ENCODE measurements around the gene ADAMTS9. TPM values are rescaled to one million over a fixed set of nuclear protein-coding genes. Genes with fewer than 3 reads are reported as not detected.

The ADAMTS9 gene
- total RNA-seq, 3 donors from 2014 or later (not counting 1 experiment from before 2014, with no cell fraction given), result not detected

GRCh38 chr3:64717872-64718613, 30.2 kb upstream of the ADAMTS9 start:
- no peak for ATAC-seq
- Histone ChIP-seq H3K4me3 (ENCODE audit: low read length) (no peak overlapping the region), H3K9me3 (ENCODE audit: control insufficient read depth, insufficient read depth, low read length) (no peaks in the 10 kb centered on the region), H3K36me3 (ENCODE audit: control insufficient read depth, insufficient read depth, low read length) (no peaks in the 10 kb centered on the region), H3K27ac (ENCODE audit: low read length) (no peak overlapping the region), H3K27me3 (ENCODE audit: control insufficient read depth, insufficient read depth, low read length) (no peaks in the 10 kb centered on the region), H3K4me1 (ENCODE audit: control insufficient read depth, insufficient read depth, low read length) (no peaks in the 10 kb centered on the region)
- H3K27me3 Mint-ChIP-seq (ENCODE audit: low read depth in 2 of 2), result no peaks in the 10 kb centered on the region
- WGBS (ENCODE audit: insufficient coverage), result 73% methylated on average over 4 of the region's 5 CpGs
- intact Hi-C loops (cut with micrococcal nuclease), result no loop called here
- no peak overlapping the region for H3K4me3 Mint-ChIP-seq
- peaks cover 4 to 5% of the 10 kb centered on the region in 2 donors for H3K9me3 Mint-ChIP-seq
- TF ChIP-seq, protein P1, sequence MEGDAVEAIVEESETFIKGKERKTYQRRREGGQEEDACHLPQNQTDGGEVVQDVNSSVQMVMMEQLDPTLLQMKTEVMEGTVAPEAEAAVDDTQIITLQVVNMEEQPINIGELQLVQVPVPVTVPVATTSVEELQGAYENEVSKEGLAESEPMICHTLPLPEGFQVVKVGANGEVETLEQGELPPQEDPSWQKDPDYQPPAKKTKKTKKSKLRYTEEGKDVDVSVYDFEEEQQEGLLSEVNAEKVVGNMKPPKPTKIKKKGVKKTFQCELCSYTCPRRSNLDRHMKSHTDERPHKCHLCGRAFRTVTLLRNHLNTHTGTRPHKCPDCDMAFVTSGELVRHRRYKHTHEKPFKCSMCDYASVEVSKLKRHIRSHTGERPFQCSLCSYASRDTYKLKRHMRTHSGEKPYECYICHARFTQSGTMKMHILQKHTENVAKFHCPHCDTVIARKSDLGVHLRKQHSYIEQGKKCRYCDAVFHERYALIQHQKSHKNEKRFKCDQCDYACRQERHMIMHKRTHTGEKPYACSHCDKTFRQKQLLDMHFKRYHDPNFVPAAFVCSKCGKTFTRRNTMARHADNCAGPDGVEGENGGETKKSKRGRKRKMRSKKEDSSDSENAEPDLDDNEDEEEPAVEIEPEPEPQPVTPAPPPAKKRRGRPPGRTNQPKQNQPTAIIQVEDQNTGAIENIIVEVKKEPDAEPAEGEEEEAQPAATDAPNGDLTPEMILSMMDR (IDR thresholded peaks at IDR 0.05), result no peak
- DNase-seq, result no peak
- H3K27ac Mint-ChIP-seq, result no peak overlapping the region
- H3K4me1 Mint-ChIP-seq, result no peaks in the 10 kb centered on the region
- H3K36me3 Mint-ChIP-seq, result no peaks in the 10 kb centered on the region

- DNase-seq (no peak), ATAC-seq (no peak)
- Histone ChIP-seq H3K4me3 (ENCODE audit: low read length) (no peak overlapping the region), H3K27ac (ENCODE audit: low read length) (no peak overlapping the region), H3K9me3 (ENCODE audit: control insufficient read depth, insufficient read depth, low read length) (no peaks in the 10 kb centered on the region), H3K4me1 (ENCODE audit: control insufficient read depth, insufficient read depth, low read length) (no peaks in the 10 kb centered on the region), H3K36me3 (ENCODE audit: control insufficient read depth, insufficient read depth, low read length) (no peaks in the 10 kb centered on the region), H3K27me3 (ENCODE audit: control insufficient read depth, insufficient read depth, low read length) (no peaks in the 10 kb centered on the region)
- H3K9me3 Mint-ChIP-seq, result peaks cover 4 to 9% of the 10 kb centered on the region in 2 donors
- intact Hi-C loops (cut with micrococcal nuclease), result no loop called here
- H3K27ac Mint-ChIP-seq, result no peak overlapping the region
- TF ChIP-seq, protein P1 (IDR thresholded peaks at IDR 0.05), result no peak
- H3K36me3 Mint-ChIP-seq, result no peaks in the 10 kb centered on the region
- 92% methylated on average over 3 of the region's 3 CpGs for WGBS (ENCODE audit: insufficient coverage)
- H3K4me3 Mint-ChIP-seq, result no peak overlapping the region
- H3K27me3 Mint-ChIP-seq (ENCODE audit: low read depth in 2 of 2), result no peaks in the 10 kb centered on the region
- H3K4me1 Mint-ChIP-seq, result no peaks in the 10 kb centered on the region
Measured at GRCh38 chr3:64717411-64717810, 29.6 kb upstream of the ADAMTS9 start.

DNA sequence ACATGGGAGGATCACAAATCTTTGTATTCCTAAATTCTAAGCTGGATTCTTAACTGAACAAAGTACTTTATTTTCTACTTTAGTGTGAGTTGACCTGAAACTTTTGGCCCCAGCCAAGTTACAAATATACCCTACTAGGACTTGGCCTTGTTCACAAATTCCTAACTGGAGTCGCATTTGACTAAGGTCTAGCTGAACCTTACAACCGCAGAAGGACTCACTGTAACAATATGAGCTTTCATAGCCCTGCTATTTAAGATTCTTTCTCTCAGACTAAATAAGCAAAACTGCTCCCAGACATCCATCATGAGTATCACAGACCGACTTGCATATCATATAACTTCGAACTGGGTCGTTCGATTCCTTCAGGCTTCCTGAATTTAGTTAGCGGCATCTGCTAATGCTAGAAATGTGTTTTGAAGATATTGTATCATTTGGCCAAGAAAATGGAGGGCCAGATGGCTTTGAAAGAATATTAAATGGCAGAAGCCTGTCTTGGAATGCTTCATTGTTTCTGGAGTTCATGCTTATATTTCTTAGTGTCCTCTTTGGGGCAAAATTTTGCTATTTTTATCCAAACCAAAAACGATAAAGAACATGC, 28.4 kb upstream of the ADAMTS9 start:
- H3K36me3 ChIP-seq (ENCODE audit: control insufficient read depth, insufficient read depth, low read length), result no peaks in the 10 kb centered on the region
- Mint-ChIP-seq H3K27me3 (ENCODE audit: low read depth in 2 of 2) (no peaks in the 10 kb centered on the region), H3K27ac (no peak overlapping the region), H3K9me3 (peaks cover 4 to 9% of the 10 kb centered on the region in 2 donors), H3K4me1 (no peaks in the 10 kb centered on the region), H3K4me3 (no peak overlapping the region), H3K36me3 (no peaks in the 10 kb centered on the region)
- WGBS (ENCODE audit: insufficient coverage), result 86% methylated on average over 8 of the region's 8 CpGs
- H3K27me3 ChIP-seq (ENCODE audit: control insufficient read depth, insufficient read depth, low read length), result no peaks in the 10 kb centered on the region
- no peaks in the 10 kb centered on the region for H3K4me1 ChIP-seq (ENCODE audit: control insufficient read depth, insufficient read depth, low read length)
- no peak overlapping the region for H3K4me3 ChIP-seq (ENCODE audit: low read length)
- intact Hi-C loops (cut with micrococcal nuclease), result no loop called here
- no peaks in the 10 kb centered on the region for H3K9me3 ChIP-seq (ENCODE audit: control insufficient read depth, insufficient read depth, low read length)
- no peak overlapping the region for H3K27ac ChIP-seq (ENCODE audit: low read length)
- no peak for ATAC-seq
- TF ChIP-seq, protein P1 (IDR thresholded peaks at IDR 0.05), result no peak
- no peak for DNase-seq
